ENCODE results near the gene RBM4B.

The RBM4B gene

GRCh38 chr11:66686801-66687750, 9.4 kb upstream of the RBM4B start:
- DNase-seq (ENCODE audit: low spot score): no peak

- DNase-seq (ENCODE audit: low spot score): no peak
Observed at GRCh38 chr11:66686100-66686785, 8.6 kb upstream of the RBM4B start.

- no peak for DNase-seq (ENCODE audit: low spot score)
Observed at GRCh38 chr11:66685276-66686099, 7.8 kb upstream of the RBM4B start.

GRCh38 chr11:66684635-66685034, 6.9 kb upstream of the RBM4B start:
- no peak for DNase-seq (ENCODE audit: low spot score)

GRCh38 chr11:66683877-66684276, 6.2 kb upstream of the RBM4B start:
- DNase-seq (ENCODE audit: low spot score): no peak

- no peak for DNase-seq (ENCODE audit: low spot score)
Observed at GRCh38 chr11:66680966-66681645, 3.4 kb upstream of the RBM4B start.

GRCh38 chr11:66676931-66677598, 622 bp downstream of the RBM4B start:
- no peak for DNase-seq (ENCODE audit: low spot score)

GRCh38 chr11:66676282-66676919, 1.3 kb downstream of the RBM4B start:
- DNase-seq (ENCODE audit: low spot score): no peak

- no peak for DNase-seq (ENCODE audit: low spot score)
Observed at GRCh38 chr11:66674964-66675602, 2.6 kb downstream of the RBM4B start.

GRCh38 chr11:66670816-66671215, 6.9 kb downstream of the RBM4B start:
- no peak for DNase-seq (ENCODE audit: low spot score)

- DNase-seq (ENCODE audit: low spot score): no peak
Observed at GRCh38 chr11:66665369-66665768, 12.3 kb downstream of the RBM4B start.

GRCh38 chr11:66663741-66664296, 13.9 kb downstream of the RBM4B start:
- no peak for DNase-seq (ENCODE audit: low spot score)

GRCh38 chr11:66659763-66660162, 17.9 kb downstream of the RBM4B start:
- no peak for DNase-seq (ENCODE audit: low spot score)

GRCh38 chr11:66653123-66653522, 24.6 kb downstream of the RBM4B start:
- DNase-seq (ENCODE audit: low spot score): no peak

- DNase-seq (ENCODE audit: low spot score): no peak
Observed at GRCh38 chr11:66652651-66653050, 25.0 kb downstream of the RBM4B start.

- DNase-seq (ENCODE audit: low spot score): no peak
Observed at GRCh38 chr11:66651016-66651415, 26.7 kb downstream of the RBM4B start.

GRCh38 chr11:66649903-66650302, 27.8 kb downstream of the RBM4B start:
- DNase-seq (ENCODE audit: low spot score): no peak

GRCh38 chr11:66646828-66647227, 30.9 kb downstream of the RBM4B start:
- no peak for DNase-seq (ENCODE audit: low spot score)

GRCh38 chr11:66643745-66644437, 33.8 kb downstream of the RBM4B start:
- DNase-seq (ENCODE audit: low spot score): no peak
